Measurements from ENCODE around the gene NRCAM.

GRCh38 chr7:108261560-108262255 lies 194.5 kb downstream of the NRCAM start:
- no peak for TF ChIP-seq CTCF (IDR thresholded peaks at IDR 0.05; ENCODE audit: low read length)
- TF ChIP-seq EZH2 (optimal IDR thresholded peaks at IDR 0.05; ENCODE audit: low read depth, low read length), result no peak
- no peak for TF ChIP-seq EZH2phosphoT487 (IDR thresholded peaks at IDR 0.05; ENCODE audit: low read length)

Data from MM.1S (cell line).